A549 treated with AZD2906 at 1 μM for 4 hours (cell line): Measurements from ENCODE around the gene NDFIP1. TPM values are rescaled to one million over a fixed set of nuclear protein-coding genes. Genes with fewer than 3 reads are reported as not detected.

Source experiments
- total RNA-seq: library from RNA; stranded (reverse); fragments of 200-300 nt; extraction: Qiagen RNA extraction; gene quantifications from 5 replicates; pipeline ENCODE4 v1.2.3, GENCODE V29; 2022

The NDFIP1 gene
- total RNA-seq: 48.1 to 53.7 TPM (median 52.3 TPM) in 5 replicates

GRCh38 chr5:142108432-142109330 is at the start of gene NDFIP1:
NDFIP1 (plus strand) TSS chr5:142108779; CDS start chr5:142108975, 196 bp downstream.

Other genes with a start within 250 kb of the NDFIP1 start
- gene PCDH1, start 230.4 kb upstream of the NDFIP1 start, total RNA-seq: 2.1 to 3.8 TPM (median 3.4 TPM) in 5 replicates
- 47.6 to 56.4 TPM (median 55.7 TPM) in 5 replicates for gene DELE1, start 184.9 kb upstream of the NDFIP1 start, total RNA-seq
- gene PCDH12, start 150.6 kb upstream of the NDFIP1 start, total RNA-seq: not detected in 5 replicates
- gene RNF14, start 139.7 kb upstream of the NDFIP1 start, total RNA-seq: 52.3 to 84.2 TPM (median 67.1 TPM) in 5 replicates
- 55.5 to 70.2 TPM (median 63.6 TPM) in 5 replicates for gene GNPDA1, start 95.8 kb upstream of the NDFIP1 start, total RNA-seq
- 8.2 to 11.4 TPM (median 10.2 TPM) in 5 replicates for gene SPRY4, start 216.2 kb downstream of the NDFIP1 start, total RNA-seq